Neural cell (in vitro differentiated cells): ENCODE data around the gene RNF121.
"Not testable (repeated sequence)": the region's sequence is repeated elsewhere in the genome, so short reads cannot be mapped to it uniquely, and the experiment has no call there.

ENCODE experiments used
- EP300 ChIP-seq: fragments of 450-650 bp; conservative IDR thresholded peaks from 2 replicates; pipeline ENCODE4 v1.6.1; 2014; ENCODE audit warnings: antibody characterized with exemption, mild to moderate bottlenecking, moderate library complexity; ENCODE audit not compliant: poor library complexity, severe bottlenecking
- EZH2 ChIP-seq: fragments of 200-600, 300-800 bp; shearing (Covaris generic), sonication (generic); IDR thresholded peaks from 2 replicates; pipeline ENCODE4 v1.6.1; 2014; ENCODE audit warnings: antibody characterized with exemption, low read length, borderline replicate concordance, mild to moderate bottlenecking; ENCODE audit not compliant: insufficient read depth, poor library complexity, severe bottlenecking
- MXI1 ChIP-seq: fragments of 450-650 bp; conservative IDR thresholded peaks from 2 replicates; pipeline ENCODE4 v1.6.1; 2014; ENCODE audit warnings: antibody characterized with exemption, mild to moderate bottlenecking; ENCODE audit not compliant: poor library complexity, severe bottlenecking
- POLR2AphosphoS5 ChIP-seq: IDR thresholded peaks from 2 replicates; pipeline ENCODE4 v1.6.1; 2012
- RAD21 ChIP-seq: fragments of 450-650 bp; conservative IDR thresholded peaks from 2 replicates; pipeline ENCODE4 v1.6.1; 2014; ENCODE audit warnings: antibody characterized with exemption, mild to moderate bottlenecking, moderate library complexity
- REST ChIP-seq: IDR thresholded peaks from 2 replicates; pipeline ENCODE4 v1.6.1; 2012; ENCODE audit warnings: borderline replicate concordance
- SMC3 ChIP-seq: fragments of 450-650 bp; conservative IDR thresholded peaks from 2 replicates; pipeline ENCODE4 v1.6.1; 2014; ENCODE audit warnings: antibody characterized with exemption, mild to moderate bottlenecking, moderate library complexity; ENCODE audit not compliant: poor library complexity
- TF ChIP-seq, protein P1 (sequence below): fragments of 450-650 bp; IDR thresholded peaks from 2 replicates; pipeline ENCODE4 v1.5.1; 2014; ENCODE audit warnings: antibody characterized with exemption, mild to moderate bottlenecking, moderate library complexity; ENCODE audit not compliant: poor library complexity, severe bottlenecking

DNA sequence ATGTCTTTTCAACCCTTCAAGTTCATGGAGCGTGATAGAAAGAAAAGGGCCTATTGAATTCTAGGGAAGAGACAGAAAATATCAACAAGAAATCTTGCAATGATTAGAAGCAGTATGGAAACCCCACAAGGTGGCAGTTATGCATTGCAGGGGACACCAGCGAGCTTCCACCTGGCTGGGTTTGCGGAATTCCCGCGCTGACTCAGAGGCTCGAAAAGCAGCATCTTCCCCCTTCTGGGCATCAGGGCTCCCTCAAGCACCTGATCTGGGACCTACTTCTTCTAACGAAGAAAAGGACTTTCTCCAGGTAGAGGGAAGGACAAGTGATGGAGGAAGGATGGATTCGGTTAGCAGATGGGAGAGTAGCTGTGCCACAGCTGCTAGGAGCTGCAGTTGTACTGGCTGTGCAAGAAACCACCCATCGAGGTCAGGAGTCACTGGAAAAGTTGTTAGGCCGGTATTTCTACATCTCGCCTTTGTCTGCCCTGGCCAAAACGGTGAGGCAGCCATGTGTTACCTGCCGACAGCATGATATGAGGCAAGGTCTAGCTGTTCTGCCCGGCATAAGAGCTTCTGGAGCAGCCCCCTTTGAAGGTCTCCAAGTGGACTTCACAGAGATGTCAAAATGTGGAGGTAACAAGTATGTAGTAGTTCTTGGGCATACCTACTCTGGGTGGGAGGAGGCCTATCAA lies 39.5 kb upstream of the RNF121 start:
- not testable (repeated sequence) for TF ChIP-seq RAD21, EP300, SMC3, POLR2AphosphoS5, EZH2, MXI1, REST
- TF ChIP-seq, protein P1, sequence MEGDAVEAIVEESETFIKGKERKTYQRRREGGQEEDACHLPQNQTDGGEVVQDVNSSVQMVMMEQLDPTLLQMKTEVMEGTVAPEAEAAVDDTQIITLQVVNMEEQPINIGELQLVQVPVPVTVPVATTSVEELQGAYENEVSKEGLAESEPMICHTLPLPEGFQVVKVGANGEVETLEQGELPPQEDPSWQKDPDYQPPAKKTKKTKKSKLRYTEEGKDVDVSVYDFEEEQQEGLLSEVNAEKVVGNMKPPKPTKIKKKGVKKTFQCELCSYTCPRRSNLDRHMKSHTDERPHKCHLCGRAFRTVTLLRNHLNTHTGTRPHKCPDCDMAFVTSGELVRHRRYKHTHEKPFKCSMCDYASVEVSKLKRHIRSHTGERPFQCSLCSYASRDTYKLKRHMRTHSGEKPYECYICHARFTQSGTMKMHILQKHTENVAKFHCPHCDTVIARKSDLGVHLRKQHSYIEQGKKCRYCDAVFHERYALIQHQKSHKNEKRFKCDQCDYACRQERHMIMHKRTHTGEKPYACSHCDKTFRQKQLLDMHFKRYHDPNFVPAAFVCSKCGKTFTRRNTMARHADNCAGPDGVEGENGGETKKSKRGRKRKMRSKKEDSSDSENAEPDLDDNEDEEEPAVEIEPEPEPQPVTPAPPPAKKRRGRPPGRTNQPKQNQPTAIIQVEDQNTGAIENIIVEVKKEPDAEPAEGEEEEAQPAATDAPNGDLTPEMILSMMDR = not testable (repeated sequence)
